Cardiac fibroblast (primary cell): Measurements from ENCODE around the gene FMN1.

Experiments
- DNase-seq, 2 donors: peaks; one replicate each; pipeline versions ENCODE4 v3.0.0 to v3.0.0-alpha.2; 2010; ENCODE audit warnings: low read depth in 2 of 2
- H3K4me3 ChIP-seq, 2 donors: replicated peaks in 1 of 2; 1 replicate in 1 of 2; 2 replicates in 1 of 2; pipeline ENCODE4 v1.5.1; 2011; ENCODE audit warnings: low read depth in 2 of 2, low read length in 2 of 2, mild to moderate bottlenecking in 2 of 2, moderate library complexity in 1 of 2
- TF ChIP-seq, protein P1 (sequence below): IDR thresholded peaks from one replicate; pipeline ENCODE4 v1.5.1; 2011; ENCODE audit warnings: low read depth, mild to moderate bottlenecking, low read length, inconsistent platforms

Gene FMN1

DNA sequence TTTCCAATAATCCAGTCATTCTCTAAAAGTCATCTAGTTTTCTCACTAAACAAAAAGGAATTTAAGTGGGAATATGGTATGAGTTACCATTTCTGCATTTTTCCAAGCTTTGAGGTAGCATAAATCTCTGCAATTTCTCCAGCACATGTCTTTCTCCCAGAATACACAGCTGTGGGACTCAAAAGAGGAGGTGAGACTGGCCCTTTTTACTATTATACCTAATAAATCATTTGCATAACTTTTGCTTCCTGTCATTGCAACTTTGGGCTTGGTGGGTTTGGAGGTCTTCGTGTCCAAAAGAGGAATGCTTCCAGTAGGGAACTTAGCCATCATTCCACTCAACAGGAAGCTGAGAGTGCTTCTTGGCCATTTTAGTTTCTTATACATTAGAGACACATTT lies 94.8 kb downstream of the FMN1 start:
- DNase-seq = no peak
- no peak overlapping the region for H3K4me3 ChIP-seq
- TF ChIP-seq, protein P1, sequence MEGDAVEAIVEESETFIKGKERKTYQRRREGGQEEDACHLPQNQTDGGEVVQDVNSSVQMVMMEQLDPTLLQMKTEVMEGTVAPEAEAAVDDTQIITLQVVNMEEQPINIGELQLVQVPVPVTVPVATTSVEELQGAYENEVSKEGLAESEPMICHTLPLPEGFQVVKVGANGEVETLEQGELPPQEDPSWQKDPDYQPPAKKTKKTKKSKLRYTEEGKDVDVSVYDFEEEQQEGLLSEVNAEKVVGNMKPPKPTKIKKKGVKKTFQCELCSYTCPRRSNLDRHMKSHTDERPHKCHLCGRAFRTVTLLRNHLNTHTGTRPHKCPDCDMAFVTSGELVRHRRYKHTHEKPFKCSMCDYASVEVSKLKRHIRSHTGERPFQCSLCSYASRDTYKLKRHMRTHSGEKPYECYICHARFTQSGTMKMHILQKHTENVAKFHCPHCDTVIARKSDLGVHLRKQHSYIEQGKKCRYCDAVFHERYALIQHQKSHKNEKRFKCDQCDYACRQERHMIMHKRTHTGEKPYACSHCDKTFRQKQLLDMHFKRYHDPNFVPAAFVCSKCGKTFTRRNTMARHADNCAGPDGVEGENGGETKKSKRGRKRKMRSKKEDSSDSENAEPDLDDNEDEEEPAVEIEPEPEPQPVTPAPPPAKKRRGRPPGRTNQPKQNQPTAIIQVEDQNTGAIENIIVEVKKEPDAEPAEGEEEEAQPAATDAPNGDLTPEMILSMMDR = no peak

DNA sequence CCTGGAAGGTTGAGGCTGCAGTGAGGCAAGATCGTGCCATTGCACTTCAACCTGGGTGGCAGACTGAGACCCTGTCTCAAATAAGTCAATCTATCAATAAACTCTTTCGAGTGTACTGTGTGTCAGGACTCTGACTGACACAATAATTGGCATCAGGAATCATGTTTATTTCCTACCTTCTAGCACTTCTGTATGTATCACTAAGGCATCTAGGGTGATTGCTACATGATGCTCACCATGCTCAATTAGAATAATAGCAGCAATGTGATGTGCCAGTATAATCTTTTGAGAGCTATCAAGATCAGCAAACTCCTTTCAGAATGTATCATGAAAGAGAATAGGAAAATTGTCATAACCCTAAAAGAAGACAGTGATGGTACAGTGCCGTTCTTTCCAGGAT lies 95.3 kb downstream of the FMN1 start:
- TF ChIP-seq, protein P1 = no peak
- no peak for DNase-seq
- no peak overlapping the region for H3K4me3 ChIP-seq

DNA sequence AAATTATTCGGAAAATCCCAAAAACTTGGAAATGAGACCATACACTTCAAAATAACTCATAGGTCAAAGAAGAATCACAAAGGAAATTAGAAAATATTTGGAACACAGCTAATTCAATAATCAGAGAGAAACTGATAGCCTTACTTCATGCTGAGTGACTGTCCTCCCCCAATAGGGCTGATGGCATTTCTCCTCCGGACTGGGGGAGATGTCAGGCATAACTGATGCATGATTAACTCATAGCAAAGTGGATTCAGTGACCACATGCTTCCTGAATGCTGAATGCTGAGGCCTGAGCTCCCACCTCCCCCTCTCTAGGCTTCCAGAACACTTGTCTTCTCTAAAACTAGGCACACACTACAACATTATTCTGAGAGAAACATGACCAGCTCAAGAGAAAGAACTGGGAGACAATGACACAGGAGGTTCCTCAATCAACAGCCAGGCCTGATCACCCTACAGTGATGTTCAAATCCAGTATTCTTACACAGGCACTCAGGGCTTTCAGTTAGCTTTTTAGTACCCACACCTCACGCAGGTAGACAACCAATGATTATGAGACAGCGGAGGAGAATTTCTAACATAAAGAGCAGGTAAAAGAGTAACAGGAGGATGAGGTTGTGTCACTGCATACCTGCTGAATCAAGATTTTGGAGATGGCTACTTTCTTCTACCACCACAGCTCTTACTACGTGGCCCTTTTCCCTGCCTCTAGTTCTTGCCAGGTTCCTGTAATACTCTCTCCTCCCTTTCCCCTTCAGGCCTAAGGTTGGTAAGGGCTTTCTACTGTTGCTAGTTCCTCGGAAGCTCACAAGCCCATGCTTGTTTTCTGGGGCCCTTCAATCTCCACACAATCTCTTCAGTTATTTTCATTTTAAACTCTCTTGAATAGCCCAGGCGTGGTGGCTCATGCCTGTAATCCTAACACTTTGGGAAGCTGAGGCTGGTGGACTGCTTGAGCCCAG lies 96.1 kb downstream of the FMN1 start:
- TF ChIP-seq, protein P1 = no peak
- peak; percentile 39 to 86 for DNase-seq
- no peak overlapping the region for H3K4me3 ChIP-seq

DNA sequence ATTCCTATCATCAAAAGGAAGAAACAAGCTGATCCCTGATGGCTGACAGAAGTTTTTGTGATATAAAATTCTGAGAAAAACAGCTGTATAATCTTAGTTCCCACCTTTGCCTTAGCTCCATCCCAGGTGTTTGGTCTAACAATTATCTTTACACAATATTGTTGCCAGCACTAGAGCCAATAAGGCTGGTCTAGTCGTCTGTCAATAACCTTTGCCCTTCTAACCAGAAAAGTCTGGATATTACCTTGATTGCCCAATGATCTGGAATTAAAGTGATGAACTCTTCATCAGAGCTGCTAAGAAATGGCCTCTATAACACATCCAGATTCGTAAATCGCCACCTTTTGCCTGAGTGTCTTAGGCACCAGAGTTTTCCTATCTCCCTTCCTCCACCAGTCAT lies 98.4 kb downstream of the FMN1 start:
- H3K4me3 ChIP-seq = no peak overlapping the region
- TF ChIP-seq, protein P1 = no peak
- DNase-seq = no peak

DNA sequence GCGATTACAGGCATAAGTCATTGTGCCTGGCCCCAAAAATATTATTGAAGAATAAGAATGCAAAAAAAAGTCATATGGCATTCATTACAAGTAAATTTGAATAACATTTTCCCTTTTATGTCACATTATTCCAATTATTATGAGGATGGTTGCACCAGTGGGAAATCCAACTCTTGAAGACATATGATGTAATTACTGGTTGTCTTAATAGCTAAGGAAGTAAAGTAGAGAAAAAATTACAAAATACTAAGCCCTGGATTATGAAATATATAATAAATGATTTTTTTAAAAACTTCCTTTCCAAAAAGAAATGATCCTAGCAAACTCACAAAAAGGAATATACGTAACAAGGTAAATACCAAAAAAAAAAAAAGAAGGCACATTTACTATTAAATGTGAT lies 98.9 kb downstream of the FMN1 start:
- no peak overlapping the region for H3K4me3 ChIP-seq
- TF ChIP-seq, protein P1 = no peak
- DNase-seq = no peak

DNA sequence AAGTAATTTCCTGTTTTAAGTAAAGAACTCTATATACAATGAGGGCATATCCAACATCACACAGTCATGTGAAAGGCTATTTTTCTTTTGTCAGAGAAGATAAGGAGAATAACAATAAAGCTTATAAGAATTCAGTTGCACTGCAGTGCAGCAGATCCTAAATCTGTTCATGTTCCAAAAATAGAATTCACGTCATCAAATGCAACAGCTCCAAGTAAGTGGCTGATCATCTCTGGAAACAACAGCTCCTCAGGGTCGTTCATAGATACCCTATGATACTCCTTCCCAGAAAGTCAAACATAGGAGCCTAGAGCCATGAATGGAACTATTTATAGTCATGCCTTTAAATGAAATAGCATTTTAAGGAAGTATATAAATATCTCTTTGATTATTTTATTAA lies 100.2 kb downstream of the FMN1 start:
- DNase-seq = peak; percentile 35 to 51
- TF ChIP-seq, protein P1 = no peak
- H3K4me3 ChIP-seq = no peak overlapping the region
